CD4-positive, alpha-beta T cell treated with Interferon gamma for 1 hour (primary cell): ENCODE measurements around the gene MPST.

Source experiments
- DNase-seq: peaks from one replicate; pipeline ENCODE4 v3.0.0-alpha.2; 2020

MPST gene

GRCh38 chr22:37048133-37048532 lies 28.6 kb downstream of the MPST start:
- DNase-seq: no peak

- DNase-seq: no peak
These were observed 29.7 kb downstream of the MPST start for GRCh38 chr22:37049224-37049623.

- DNase-seq: no peak
These were observed 31.4 kb downstream of the MPST start for GRCh38 chr22:37050913-37051312.

- DNase-seq: peak; percentile 75
These were observed 32.1 kb downstream of the MPST start, which contains the start of gene KCTD17 for GRCh38 chr22:37051391-37052385. Gene KCTD17 (plus strand): TSS chr22:37051742. CDS start chr22:37051761, 19 bp downstream.

GRCh38 chr22:37052386-37053309 lies 33.1 kb downstream of the MPST start:
- DNase-seq: no peak

- DNase-seq: no peak
These were observed 33.9 kb downstream of the MPST start for GRCh38 chr22:37053310-37054055.

- no peak for DNase-seq
These were observed 34.5 kb downstream of the MPST start for GRCh38 chr22:37054056-37054395.

GRCh38 chr22:37054600-37055365 lies 35.2 kb downstream of the MPST start:
- no peak for DNase-seq

- DNase-seq: no peak
These were observed 36.7 kb downstream of the MPST start for GRCh38 chr22:37056246-37056645.

- DNase-seq: no peak
These were observed 37.7 kb downstream of the MPST start for GRCh38 chr22:37057226-37057625.

- no peak for DNase-seq
These were observed 38.4 kb downstream of the MPST start for GRCh38 chr22:37057796-37058510.

- DNase-seq: no peak
These were observed 39.6 kb downstream of the MPST start for GRCh38 chr22:37058917-37059701.

- DNase-seq: no peak
These were observed 40.4 kb downstream of the MPST start for GRCh38 chr22:37059876-37060449.

GRCh38 chr22:37060801-37061610 lies 41.5 kb downstream of the MPST start:
- DNase-seq: no peak

GRCh38 chr22:37061611-37062375 lies 42.3 kb downstream of the MPST start:
- no peak for DNase-seq

GRCh38 chr22:37062376-37062675 lies 42.8 kb downstream of the MPST start:
- DNase-seq: no peak

GRCh38 chr22:37062702-37063381 lies 43.3 kb downstream of the MPST start:
- DNase-seq: no peak
